ENCODE measurements around the gene TMEM59.
"Not testable (repeated sequence)": the region's sequence is repeated elsewhere in the genome, so short reads cannot be mapped to it uniquely, and the experiment has no call there.

Gene TMEM59

GRCh38 chr1:54053745-54054437, 887 bp upstream of the TMEM59 start:
- no peak for DNase-seq (ENCODE audit: extremely low read depth in 1 of 2, low read depth in 1 of 2)

- peak in 1 of 2 donors; percentile 17 for DNase-seq (ENCODE audit: extremely low read depth in 1 of 2, low read depth in 1 of 2)
These were observed 522 bp downstream of the TMEM59 start for GRCh38 chr1:54052431-54052933.

DNA sequence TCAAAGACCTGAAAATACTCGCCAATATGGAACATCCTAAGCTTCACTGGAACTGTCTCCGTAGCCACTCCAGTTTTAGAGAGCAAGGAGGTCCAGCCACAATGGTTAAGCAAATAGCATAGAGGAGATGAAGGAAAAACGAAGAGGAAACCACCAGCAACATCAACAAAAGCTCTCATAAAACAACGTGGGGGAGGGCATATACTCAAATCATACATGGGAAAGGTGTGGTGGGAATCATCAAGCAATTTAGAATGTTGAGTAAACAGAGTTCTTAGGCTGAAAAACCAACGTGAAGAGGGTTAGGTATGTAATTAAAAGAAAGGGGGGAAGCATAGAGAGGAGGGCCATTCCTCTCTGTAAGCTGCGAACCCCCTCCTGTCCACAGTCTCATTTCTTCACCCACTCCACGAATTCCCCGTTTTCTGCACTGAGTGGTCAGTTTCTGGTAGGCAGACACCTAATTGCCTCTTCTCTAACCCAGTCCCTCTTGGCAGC, 1.0 kb downstream of the TMEM59 start:
- no peak for DNase-seq (ENCODE audit: extremely low read depth in 1 of 2, low read depth in 1 of 2)

DNA sequence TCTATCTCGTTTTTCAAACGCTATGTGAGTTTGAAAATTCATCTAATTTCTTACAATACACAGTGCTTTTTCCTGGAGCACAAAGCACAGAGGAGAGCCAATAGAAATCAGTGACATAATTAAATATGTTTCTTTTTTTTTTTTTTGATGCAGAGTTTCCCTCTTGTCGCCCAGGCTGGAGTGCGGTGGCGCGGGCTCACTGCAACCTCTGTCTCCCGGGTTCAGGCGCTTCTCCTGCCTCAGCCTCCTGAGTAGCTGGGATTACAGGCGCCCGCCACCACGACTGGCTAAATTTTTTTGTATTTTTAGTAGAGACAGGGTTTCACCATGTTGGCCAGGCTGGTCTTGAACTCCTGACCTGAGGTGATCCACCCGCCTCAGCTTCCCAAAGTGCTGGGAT, 2.6 kb downstream of the TMEM59 start:
- DNase-seq (ENCODE audit: extremely low read depth in 1 of 2, low read depth in 1 of 2) = not testable (repeated sequence)

DNA sequence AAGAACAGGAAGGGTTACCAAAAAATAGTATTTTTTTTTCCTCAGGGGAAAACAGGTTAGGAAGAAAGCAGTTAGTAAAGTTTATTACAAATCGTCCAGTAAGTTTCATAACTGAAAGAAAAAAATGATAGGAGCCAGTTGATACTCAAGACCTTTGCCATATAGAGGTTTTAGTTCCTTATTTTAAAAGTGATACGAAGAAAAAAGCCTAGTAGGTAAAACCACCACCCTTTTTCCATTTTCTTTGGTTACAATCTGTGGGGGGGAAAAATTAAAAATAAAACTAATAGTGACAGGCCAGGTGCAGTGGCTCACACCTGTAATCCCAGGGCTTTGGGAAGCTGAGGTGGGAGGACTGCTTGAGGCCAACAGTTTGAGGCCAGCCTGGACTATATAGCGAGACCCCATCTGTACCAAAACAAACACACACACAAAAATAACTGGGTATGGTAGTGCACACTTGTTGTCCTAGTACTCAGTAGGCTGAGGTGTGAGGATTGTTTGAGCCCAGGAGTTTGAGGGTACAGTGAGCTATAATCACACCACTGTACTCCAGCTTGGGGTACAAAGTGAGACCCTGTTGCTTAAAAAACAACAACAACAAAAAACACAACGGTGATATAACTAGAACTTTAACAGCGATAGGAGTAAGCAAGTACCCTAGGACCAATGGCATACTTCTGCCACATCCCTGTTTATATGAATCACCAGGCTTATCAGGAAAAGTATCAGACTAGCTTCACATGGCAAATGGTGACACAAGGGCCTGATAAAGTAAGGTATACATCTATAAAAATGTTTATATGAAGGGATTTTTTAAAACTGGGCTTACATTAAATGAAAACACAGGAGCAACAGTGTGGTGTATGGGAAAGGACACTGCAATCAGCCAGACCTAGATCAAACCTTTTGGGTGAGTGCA, 5.4 kb downstream of the TMEM59 start:
- DNase-seq (ENCODE audit: extremely low read depth in 1 of 2, low read depth in 1 of 2) = no peak

DNA sequence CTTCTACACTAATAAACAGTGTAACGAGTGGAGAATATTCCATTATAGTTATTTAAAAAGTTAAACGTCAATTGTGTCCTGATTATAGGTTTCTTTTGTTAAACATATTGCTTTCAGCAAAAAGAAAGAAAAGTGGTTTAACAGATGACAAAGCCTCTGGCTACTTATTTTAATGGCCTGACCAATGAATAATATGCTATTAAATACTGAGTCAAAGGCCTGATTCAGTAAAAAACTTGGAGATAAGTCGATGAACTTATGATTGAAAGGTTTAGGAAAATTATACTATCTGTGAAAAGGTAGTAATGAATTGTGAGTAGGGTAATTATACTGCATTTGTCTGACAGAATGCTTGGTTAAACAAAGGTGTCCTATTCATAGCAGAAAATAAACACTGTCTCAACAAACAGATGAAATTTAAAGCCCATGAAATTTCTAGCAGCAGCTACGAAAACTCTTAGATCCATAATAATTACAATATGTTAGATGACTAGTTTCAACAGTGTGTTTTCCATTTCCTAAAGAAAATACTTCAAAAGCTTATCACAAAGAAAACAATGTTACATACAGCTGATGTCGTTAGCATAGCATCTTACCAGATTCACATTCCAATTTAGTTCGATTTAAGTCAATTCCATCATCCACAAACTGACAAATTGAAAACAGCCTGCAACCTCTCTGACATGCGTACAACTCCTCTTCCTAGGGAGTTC, 6.2 kb downstream of the TMEM59 start:
- no peak for DNase-seq (ENCODE audit: extremely low read depth in 1 of 2, low read depth in 1 of 2)

DNA sequence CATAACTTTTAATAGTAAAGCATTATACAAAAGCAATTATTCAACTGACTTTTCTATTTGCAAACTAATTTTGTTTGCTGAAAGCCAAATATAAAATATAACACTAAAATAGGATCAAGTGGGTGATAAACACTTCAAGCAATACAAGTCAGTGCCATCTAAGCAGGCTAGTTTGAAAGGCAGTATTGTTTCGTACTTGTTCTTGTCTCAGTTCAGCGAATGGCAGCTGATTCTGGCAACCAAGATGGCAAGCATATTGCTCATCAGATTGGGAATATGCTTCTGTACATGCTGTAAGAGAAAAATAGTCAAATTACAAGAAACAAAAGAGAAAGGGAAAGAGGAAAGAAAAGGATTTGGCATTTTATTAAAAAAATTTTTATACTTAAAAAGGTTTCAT, 7.5 kb downstream of the TMEM59 start:
- no peak for DNase-seq (ENCODE audit: extremely low read depth in 1 of 2, low read depth in 1 of 2)

DNA sequence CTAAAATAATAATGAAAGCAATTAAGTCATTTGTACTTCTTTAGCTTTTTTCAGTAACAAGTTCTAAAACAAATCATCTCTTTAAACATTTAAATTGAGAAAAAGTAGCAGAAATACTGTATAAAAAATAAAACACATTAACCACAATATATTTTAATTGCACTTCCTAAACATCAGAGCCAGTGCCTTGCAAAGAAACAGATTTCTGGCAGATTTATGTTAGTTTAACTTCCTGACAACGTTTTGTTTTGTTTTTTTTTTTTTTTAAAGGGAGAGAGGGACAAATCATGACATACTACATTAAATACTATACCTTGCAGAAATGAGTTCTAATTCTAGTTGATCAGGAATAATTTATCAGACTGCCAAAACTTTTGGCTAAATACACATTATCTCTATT, 11.2 kb downstream of the TMEM59 start:
- DNase-seq (ENCODE audit: extremely low read depth in 1 of 2, low read depth in 1 of 2) = no peak

DNA sequence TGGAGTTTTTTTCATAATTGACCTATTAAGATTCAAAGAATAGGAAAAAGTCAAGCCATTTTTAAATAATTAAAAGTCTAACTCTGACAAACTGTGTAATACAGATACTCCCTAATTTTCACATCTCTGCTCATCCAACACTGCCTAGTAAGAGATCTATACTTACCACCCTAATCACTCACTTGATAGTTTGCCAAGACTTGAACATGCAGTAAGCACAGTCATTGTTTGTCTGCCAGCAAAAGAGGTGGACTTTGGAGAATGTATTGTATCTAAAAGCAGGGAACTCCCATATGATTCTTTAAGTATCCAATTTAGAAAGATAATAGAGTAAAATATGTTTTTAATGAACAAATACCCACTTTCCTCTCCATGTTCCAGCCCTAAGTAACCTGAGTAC, 15.5 kb downstream of the TMEM59 start:
- no peak for DNase-seq (ENCODE audit: extremely low read depth in 1 of 2, low read depth in 1 of 2)

DNA sequence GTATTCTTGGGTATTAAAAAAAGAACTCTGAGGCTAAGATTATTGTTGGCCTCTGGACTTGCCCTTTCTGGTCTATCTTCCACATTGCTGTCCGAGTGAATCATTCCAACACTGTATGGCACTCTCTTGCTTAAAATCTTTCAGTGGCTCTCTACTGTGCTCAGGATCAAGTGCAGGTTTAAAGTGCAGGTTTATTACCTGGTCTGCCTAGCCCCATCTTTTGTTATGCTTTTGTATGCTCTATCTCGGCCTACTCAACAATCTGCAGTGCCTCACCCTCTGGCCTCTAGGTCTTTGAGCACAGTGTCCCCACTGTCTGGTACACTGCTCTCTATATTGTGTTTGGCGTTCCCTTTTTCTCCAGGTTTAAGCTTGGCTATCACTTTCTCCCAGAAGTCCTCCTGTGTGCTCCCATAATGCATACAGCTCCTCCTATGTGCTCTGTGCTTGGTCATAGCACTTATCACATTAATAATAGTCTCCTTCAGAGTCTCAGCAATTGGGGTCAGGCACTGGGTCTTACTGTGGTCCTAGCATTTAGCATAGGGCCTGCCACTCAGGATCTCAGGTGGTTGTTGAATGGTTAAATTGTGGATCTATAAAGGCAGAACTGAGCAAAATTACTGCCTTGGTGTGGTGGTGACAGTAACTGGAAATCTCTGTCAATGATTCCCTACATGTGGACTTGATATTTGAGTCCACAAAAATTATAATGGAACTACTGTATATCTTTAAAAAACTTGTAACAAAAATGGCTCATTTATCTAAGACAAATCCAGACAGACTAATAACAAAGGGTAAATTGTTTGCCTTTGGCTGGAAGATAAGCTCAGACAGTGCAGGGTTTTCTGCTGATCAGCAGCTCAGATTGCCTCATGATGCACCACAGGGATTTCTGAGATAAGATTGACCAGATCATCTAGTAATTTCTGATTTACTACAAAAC, 24.4 kb downstream of the TMEM59 start:
- DNase-seq (ENCODE audit: extremely low read depth in 1 of 2, low read depth in 1 of 2) = no peak

GRCh38 chr1:54027848-54028247, 25.2 kb downstream of the TMEM59 start:
- no peak for DNase-seq (ENCODE audit: extremely low read depth in 1 of 2, low read depth in 1 of 2)

GRCh38 chr1:54024811-54025210, 28.2 kb downstream of the TMEM59 start:
- DNase-seq (ENCODE audit: extremely low read depth in 1 of 2, low read depth in 1 of 2) = not testable (repeated sequence)

DNA sequence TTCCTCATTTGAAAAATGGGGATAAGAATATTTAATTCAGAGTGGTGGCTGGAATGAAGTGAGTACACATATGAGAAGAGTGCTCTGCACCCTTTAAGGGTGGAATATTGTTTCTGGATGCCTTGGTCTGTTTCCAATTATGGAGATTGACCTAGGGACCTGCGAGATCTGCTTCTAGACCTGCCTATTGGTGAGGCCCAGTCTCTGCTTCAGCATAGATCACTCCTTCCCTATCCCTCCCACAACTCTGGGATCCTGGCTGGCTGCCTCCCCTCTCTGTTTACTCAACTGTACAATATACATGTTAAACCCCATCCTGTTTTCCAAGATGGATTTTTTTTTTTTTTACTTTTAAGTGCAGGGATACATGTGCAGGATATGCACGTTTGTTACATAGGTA, 28.6 kb downstream of the TMEM59 start:
- DNase-seq (ENCODE audit: extremely low read depth in 1 of 2, low read depth in 1 of 2) = no peak

- not testable (repeated sequence) for DNase-seq (ENCODE audit: extremely low read depth in 1 of 2, low read depth in 1 of 2)
These were observed 33.3 kb downstream of the TMEM59 start for GRCh38 chr1:54019562-54020176.

DNA sequence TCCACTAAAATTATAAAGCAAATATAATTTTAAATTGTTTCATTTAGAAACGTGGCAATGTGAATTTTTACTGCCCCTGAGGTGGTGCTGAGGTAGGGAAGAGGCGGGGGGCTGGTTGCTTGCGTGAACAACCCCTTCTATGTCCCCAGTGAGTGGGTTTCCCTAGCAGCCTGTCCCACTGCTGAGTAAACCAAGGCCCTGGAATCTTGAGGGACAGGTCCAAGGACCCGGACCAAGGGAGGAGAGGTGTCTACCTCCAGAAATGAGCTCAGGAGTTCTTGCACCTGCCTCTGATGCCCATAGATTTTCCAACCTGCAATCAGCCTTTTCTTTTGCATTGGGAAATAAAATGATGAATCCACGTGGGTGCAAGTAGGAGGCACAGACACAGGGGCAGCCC, 34.4 kb downstream of the TMEM59 start:
- no peak for DNase-seq (ENCODE audit: extremely low read depth in 1 of 2, low read depth in 1 of 2)

DNA sequence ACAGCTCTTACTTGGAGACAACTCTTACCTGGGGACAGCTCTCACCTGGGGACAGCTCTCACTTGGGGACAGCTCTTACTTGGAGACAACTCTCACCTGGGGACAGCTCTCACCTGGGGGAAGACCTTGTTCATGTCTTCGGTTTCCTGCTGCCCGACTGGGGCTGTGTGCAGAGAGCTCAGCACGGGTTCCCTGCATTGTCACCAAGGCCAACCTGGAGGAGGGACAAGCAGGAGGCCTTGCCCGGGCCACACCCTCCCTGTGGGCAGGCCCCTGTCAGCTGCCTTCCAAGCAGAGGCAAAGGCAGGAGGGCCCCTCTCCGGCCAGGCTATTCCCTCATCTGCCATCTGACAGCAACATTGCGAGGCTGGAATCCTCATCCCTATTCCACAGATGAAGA, 35.0 kb downstream of the TMEM59 start, which contains the start of gene LDLRAD1:
LDLRAD1 (minus strand) TSS at position 208 of the 400 bp plus-strand sequence; CDS start at position 134, 74 bp downstream.
- no peak for DNase-seq (ENCODE audit: extremely low read depth in 1 of 2, low read depth in 1 of 2)

GRCh38 chr1:54016343-54017282, 36.4 kb downstream of the TMEM59 start:
- DNase-seq (ENCODE audit: extremely low read depth in 1 of 2, low read depth in 1 of 2) = no peak

- no peak for DNase-seq (ENCODE audit: extremely low read depth in 1 of 2, low read depth in 1 of 2)
These were observed 38.9 kb downstream of the TMEM59 start for GRCh38 chr1:54014009-54014629.
